HG03108 (cell line): ENCODE data around the gene STAM2.
"Not testable (repeated sequence)": the region's sequence is repeated elsewhere in the genome, so short reads cannot be mapped to it uniquely, and the experiment has no call there.

Experiments used
- ATAC-seq: cut with Tn5 transposase; IDR thresholded peaks from one replicate; pipeline ENCODE4 v1.9.1; 2021; ENCODE audit warnings: moderate library complexity; ENCODE audit not compliant: unreplicated experiment

Gene STAM2

DNA sequence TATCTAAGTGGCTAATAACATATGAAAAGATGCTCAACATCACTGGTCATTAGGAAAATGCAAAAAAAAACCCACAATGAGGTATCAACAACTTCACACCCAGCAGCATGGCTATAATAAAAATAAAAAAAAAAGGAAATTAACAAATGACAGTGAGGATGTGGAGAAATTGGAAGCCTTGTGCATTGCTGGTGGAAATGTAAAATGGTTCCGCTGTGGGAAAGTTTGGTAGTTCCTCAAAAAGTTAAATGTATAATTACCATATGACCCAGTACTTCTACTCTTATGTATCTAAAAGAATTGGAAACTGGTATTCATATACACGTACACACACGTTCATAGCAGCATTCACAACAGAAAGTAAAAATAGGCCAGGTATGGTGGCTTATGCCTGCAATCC lies 61.2 kb downstream of the STAM2 start:
- ATAC-seq, result no peak

DNA sequence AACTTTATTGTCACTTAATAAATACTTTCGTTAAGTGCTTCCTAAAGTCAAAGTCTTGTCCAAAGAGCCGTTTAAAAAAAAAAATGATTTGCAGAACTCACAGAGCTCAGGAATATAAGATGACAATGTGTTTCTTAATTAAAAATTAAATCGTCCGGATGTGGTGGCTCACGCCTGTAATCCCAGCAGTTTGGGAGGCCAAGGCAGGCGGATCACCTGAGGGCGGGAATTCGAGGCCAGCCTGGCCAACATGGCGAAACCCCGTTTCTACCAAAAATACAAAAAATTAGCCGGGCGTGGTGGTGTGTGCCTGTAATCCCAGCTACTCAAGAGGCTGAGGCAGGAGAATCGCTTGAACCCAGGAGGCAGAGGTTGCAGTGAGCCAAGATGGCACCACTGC lies 68.4 kb downstream of the STAM2 start:
- not testable (repeated sequence) for ATAC-seq

DNA sequence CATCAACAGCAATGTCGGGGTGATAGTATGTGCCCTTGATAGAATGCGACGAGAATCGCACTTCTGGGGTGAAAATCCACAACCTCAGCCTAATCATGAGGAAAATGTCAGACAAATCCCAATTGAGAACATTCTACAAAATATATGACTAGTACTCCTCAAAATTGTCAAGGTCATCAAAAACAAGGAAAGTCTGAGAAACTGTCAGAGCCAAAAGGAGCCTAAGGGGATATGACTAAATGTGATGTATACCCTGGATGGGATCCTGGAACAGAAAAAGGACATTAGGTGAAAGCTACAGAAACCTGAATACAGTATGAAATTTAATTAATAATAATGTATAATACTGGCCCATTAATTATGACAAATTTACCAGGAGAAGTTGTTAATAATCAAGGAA lies 69.1 kb downstream of the STAM2 start:
- ATAC-seq, result no peak

DNA sequence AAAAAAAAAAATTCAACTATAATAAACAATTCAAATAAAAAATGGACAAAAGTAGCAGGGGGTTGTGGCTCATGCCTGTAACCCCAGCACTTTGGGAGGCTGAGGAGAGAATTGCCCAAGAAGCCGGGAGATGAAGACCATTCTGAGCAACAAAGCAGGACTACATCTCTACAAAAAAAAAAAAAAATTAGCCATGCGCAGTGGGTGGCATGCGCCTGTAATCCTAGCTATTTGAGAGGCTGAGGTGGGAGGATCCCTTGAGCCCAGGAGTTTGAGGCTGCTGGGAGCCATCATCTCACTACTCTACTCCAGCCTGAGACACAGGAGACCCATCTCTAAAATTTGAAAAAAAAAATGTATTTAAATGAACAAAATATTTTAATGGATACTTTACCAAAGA lies 72.3 kb downstream of the STAM2 start:
- ATAC-seq, result no peak

DNA sequence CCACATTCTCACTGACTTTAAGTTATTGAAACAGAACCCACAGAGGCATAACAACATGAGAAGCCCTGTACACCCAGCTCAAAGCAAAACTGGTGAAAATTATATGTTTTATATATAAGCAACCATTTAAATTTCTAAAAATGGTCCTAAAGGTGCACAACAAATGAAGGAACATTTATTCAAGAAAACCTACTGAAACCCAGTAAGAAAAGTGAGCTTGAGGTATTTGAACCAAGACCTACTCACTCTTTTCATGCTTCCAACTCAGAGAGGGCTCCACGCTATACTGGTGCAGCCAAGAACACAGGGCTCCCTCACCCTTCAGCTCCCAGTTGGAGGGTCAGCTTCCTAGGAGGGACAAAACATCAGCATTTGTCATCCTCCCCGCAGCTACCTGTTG lies 74.6 kb downstream of the STAM2 start:
- ATAC-seq, result no peak

DNA sequence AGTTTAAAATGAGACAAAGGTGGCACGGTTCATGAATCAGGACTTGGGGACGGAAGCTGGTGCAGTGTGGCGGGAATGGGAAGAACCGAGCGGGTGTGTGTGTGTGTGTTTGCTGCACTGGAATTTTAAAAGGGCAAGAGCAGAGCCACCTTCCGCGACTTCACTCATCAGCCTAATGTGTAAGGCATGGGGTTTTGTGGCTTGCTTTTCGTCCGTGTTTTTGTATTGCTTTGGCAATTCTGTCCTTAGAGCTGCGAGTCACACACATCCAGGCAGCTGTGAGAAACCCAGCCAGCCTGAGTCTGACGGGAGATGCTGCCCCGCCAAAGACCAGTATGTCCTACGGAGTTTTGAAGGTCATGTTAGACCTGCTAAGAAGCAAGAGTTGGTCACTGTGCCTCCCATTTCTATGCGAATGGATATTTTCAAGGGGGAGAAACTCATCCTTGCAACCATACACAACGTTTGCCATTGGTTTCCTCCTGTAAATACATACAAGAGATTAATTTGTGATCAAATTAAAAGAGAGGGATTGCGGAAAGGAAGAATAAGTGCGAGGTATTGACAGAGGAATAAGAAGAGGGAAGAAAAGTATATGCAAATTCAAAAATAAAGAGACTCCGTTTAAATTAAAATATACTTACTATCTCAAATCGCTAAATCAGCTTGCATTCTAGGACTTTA lies 76.1 kb downstream of the STAM2 start:
- ATAC-seq, result no peak

DNA sequence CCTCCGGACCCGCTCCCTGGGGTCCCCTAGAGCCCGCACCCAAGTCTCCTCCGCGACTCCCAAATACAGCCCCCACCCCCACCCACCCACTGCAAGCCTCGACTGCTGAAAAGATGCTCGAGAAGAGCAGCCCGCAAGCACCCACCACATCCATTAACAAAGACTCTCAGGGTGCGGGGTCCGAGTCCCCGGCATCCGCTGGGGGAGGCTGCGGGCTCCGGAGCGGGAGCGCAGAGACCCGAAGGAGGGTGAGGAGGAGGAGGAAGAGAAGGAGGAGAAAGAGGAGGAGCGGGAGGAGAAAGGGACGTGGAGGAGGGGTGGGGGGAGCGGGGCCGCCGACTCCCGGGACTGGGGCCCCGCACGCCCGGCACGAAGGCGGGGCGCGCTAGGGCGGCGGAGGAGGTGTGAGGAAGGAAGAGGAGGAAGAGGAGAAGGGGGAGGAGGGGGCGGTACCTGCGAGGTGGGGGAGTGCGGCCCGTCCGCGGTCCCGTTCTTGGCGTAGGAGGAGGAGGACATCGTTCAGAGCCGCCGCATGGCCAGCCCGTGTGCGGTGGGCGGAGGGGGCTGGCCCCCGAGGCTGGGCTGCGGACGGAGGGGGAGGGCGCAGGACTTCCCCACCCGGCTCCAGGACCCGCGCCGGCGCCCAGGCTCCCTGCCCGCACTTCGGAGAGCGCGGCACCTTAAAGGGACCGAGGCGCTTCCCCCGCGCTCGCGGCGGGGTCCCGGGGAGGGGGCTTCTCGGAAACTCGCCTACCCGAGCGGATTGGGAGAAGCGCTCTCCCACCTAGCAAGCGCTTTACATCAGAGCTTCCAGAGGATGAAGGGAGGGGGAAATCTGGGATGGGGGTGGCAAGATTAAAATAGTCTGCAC lies 76.8 kb downstream of the STAM2 start, which contains the start of gene CACNB4:
Gene CACNB4 (minus strand): TSS at position 549 of the 871 bp plus-strand sequence.
- ATAC-seq, result no peak

DNA sequence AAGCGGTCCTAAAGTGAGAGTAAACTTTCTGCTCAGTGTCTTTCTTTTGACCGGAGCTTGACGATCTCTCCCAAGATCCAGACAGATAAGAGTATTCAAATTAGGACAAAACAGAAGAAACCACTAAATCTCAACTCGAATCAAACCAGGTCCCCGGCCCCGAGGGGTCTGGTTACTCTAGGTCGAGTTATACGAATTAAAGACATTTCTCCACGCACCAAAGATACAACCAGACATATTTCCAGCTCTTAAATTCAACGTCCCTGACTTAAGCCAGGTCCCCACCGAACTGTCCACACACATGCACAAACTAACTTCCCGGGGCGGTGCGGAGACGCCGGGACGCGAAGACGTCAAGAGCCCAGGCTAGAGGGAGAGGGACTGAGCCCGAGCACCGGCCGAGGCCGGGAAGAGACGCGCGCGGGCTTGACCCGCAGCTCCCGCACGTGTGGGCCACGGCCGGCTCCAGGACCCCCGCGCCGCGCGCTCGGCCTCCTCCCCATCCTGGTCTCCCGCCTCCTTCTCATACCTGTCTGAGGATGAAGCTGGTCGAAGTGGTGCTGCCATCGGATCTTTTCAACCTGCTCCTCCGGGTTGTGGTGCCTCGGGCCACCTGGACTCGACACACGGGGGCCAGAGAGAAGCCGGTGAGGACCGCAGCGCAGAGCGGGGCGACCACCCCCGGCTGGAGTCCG lies 77.6 kb downstream of the STAM2 start:
- no peak for ATAC-seq

DNA sequence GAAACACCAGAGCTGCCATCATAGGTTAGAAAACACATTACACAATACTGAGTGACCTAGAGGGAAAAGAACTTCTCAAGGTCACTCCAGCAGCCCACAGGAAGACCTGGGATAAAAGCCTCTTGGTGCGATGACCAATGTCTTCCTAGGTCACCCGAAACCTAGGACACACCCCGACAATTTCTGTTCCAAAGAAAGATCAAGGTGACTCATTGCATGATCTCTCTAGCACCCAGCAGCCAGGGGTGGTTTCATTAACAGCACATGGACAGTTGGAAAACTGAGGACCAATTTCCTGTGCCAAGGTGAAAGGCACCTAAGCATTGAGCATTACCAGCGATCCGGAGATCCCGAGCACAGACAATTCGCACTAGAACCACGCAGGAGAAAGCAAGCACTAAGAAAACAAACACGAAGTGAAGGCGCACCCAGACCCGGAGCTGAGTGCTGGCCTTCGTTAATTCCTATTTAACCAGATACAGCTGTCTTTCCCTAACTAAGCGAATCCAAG lies 78.2 kb downstream of the STAM2 start:
- ATAC-seq, result no peak

DNA sequence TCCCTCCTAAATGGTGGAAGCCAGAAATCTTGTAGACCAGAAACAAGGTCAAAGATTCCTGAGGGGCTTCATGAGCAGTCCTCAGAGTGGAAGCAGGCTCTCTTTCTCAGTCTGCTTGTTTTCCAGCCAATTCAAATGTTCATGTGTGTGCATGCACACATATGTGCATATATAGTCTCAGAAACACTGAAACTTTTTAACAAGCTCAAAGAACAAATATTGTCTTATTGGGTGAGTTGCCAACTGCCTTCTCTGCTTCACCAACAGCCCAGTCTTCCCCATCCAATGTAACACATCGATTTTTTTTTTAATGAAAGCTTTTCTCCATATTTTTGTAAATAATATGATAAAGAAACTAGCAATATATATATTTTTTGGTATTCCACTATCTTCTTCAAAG lies 80.4 kb downstream of the STAM2 start:
- no peak for ATAC-seq

DNA sequence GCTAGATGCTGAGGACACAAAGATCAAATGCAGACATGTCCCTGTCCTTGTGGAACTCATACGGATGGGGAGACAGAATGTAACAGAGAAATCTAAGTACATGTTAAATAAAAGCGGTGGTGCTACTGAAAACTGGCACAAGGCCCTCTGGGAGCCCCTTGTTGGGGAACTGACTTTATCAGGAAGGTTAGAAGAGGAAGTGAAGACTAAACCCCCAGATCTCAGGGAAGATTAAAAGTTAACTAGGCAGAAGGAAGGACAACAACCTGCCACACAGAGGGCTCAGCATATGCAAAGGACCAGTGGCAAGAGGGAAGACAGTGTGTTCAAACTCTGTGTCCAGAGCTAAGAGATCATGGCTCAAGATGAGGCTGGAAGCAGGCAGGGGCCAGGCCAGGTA lies 81.5 kb downstream of the STAM2 start:
- ATAC-seq, result no peak

DNA sequence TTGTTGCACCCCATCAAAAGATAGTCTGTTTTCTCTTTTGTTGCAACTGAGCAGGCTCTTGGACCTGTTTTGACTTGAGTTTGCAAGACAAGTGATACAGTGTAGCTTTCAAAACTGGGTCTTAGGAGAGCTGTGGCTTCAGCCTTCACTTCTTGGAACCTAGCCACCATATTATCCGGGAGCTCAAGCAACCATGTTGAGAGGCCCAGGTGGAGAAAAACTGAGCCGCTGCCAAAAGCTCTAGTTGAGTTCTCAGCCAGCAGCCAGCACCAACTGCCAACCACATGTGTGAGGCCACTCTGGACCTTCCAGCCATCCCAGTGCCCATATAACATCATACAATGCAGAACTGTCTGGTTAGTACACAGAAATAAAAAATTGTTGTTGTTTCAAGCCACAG lies 82.1 kb downstream of the STAM2 start:
- ATAC-seq, result no peak

DNA sequence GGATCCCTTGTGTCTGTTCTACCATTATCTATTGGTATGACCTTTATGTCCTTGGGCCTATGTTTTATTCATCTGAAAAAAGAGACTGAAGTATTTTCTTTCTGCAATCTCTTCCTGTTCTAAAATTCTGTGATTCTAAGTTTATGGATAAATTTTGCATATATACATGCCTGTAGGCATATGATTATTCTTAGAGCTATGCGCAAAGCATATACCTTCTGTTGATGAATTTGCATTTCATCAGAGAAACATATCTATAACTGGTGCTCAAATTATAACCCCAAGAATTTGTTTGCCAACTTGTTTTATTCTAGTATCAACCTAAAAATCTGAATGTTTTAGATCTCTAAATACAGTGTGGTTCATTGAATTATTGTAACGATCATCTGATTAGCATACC lies 83.5 kb downstream of the STAM2 start:
- ATAC-seq, result no peak

DNA sequence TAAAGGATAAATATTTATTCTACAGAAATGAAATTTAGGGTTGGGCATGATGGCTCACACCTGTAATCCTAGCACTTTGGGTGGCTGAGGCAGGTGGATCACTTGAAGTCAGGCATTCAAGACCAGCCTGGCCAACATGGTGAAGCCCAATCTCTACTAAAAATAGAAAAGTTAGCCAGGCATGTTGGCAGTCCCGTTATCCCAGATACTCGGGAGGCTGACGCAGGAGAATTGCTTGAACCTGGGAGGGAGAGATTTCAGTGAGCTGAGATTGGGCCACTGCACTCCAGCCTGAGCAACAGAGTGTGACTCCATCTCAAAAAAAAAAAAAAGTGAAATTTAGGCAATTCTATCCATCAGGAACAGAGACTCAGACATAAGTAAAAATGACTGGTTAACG lies 84.8 kb downstream of the STAM2 start:
- not testable (repeated sequence) for ATAC-seq

DNA sequence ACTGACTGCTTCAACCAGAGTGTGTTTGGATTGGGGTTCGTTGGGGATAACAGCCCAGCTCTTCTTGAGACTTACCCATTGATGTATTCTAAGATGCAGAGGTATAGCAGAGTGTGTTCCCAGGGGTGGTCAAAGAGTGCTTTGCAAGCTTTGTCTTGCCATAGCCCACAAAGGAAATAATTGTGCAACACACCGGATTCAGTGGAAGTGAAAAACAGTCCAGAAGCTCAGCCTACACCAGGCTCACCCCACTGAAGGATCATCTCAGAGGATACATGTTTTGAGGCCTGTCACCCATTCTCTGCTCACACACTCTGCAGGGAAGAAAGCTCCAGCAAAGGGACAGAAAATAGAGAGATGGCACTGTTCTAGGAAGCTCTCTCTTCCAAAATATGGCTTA lies 86.3 kb downstream of the STAM2 start:
- ATAC-seq, result no peak

DNA sequence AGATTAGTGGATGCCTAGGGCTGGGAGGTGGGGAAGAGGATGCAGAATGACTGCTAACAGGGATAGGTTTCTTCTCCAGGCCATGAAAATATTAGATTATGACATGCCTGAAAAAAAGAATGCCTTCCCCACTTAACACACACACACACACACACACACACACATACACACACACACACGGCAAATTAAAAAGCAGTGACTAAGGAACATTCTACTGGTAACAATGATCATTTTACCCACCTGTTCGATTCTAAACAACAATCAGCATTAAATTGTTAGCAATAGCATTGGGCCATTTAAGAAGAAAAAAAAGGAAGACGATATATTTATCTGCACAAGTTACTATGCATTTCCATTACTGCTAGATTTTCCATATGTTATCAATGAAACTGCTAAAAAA lies 87.6 kb downstream of the STAM2 start:
- ATAC-seq, result no peak

DNA sequence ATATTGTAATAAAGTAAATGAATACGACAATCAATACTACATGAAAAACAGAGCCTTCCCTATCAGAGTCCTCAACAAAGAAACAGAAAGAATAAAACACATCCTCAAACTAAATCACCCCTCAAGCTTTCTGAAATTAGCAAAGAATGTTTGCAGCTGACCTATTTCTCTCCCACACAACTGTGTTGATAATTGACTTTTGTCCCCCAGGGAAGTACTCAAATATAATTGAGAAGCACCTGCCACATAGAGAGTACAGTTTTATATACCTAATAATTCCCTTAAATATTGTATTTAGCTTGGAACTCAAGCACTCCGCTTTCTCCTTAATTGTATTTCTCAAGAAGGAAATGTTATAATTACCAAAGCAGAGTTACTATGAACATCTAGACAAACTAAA lies 89.3 kb downstream of the STAM2 start:
- ATAC-seq, result no peak

DNA sequence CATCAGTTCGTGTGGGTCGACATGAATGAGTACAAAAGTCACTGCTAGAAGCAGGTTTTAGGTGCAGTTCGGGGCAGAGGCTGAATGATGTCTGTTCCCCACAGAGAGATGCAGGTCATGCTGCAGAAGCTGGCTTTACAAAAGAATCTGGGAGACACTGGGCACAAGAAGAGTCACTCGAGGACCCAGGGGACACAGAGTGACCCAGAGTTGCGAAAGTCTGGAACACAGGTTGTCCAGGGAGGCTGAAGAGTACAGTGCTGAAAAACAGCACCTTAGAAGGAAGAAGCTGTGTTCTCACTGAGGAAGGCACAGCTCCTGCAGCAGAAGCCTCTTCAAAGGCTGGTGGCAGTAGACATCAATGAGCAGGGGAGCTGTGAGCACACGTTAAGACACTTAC lies 91.5 kb downstream of the STAM2 start:
- no peak for ATAC-seq

DNA sequence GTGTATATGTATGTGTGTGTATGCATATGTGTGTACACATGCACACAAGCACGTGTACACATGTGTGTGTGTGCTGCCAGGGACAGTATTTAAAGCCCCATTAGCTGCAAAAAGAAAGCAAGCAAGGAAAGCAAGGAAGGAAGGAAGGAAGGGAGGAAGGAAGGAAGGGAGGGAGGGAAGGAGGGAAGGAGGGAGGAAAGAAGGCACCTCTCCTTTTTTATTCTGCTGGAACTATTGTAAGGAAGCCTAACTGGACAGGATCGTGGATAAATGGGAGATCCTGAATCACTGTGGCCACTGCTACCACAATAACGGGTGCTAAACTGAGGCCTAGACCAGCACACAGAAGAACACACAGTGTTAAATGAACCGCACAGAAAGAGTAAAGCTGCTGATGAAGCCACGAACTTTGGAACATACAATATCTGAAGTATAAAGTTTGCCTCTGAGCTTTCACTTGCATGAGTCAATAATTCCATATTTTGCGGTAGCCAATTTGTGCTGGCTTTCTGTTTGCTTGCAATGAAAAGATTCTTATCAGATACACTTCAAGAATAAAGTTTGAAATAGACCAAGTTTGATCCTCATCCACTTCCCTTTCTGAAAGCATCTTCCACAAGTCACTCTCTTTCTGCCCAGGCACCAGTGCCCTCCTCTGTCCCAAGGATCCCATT lies 92.2 kb downstream of the STAM2 start:
- no peak for ATAC-seq

DNA sequence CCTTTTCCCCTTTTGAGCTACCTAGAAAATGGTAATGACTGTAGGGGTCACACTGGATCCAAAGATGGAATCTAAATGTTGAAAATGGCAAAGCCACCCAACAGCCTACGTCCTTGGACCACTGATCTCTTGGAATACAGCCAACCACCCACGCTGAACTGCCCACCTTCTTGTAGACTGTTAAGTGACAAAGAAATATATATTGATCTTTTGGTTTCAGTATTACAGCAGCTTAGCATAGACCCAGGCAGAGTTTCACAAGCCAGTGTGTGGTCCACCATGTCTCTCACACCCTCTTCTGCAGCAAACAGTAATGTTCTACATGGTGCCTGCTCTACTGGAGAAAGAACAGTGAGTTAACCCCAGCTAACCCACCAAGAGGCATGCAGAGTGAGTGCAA lies 96.9 kb downstream of the STAM2 start:
- ATAC-seq, result no peak

DNA sequence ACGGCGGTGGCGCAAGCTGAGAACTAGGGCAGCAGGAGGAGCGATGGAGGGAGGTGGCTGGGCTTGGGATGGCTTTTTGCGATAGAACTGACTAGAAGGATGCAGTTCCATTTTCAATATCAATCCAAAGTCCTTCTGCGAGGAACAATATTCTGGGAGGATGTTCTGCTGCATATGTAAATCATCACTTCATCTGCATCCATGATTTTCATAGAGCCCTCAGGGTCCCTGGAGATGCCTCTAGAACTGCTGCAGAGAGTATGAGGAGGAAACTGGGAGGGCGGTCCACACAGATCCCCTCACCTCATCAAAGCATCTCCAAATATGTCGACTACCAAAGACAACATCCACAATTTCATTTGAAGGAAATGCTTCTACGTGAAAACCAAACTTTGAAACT lies 97.5 kb downstream of the STAM2 start:
- ATAC-seq, result no peak
